ENCODE results near the gene UBA3.

The UBA3 gene

GRCh38 chr3:69005071-69005790 is 74.9 kb downstream of the UBA3 start:
- no peak for TF ChIP-seq CTCF (IDR thresholded peaks at IDR 0.05; ENCODE audit: extremely low read depth, missing control alignments)
- no peak for DNase-seq (ENCODE audit: low spot score)
